GM12874 (cell line): ENCODE data around the gene ARL15.

Experiments used
- CTCF ChIP-seq: IDR thresholded peaks from 2 replicates; pipeline ENCODE4 v1.5.1; 2011; ENCODE audit warnings: low read depth, mild to moderate bottlenecking, control low read depth, low read length, moderate library complexity; ENCODE audit not compliant: insufficient read depth

ARL15 gene

GRCh38 chr5:54279960-54280359, 30.4 kb downstream of the ARL15 start:
- no peak for TF ChIP-seq CTCF

GRCh38 chr5:54278979-54279717, 31.2 kb downstream of the ARL15 start:
- TF ChIP-seq CTCF: no peak

GRCh38 chr5:54278036-54278830, 32.1 kb downstream of the ARL15 start:
- TF ChIP-seq CTCF: no peak

GRCh38 chr5:54276048-54276447, 34.3 kb downstream of the ARL15 start:
- TF ChIP-seq CTCF: no peak

GRCh38 chr5:54275361-54275760, 35.0 kb downstream of the ARL15 start:
- TF ChIP-seq CTCF: no peak

- no peak for TF ChIP-seq CTCF
Observed at GRCh38 chr5:54274944-54275343, 35.4 kb downstream of the ARL15 start.

GRCh38 chr5:54273715-54274114, 36.7 kb downstream of the ARL15 start:
- TF ChIP-seq CTCF: no peak
